Amniotic epithelial cell (primary cell): ENCODE measurements around the gene LY86.
"Not testable (repeated sequence)": the region's sequence is repeated elsewhere in the genome, so short reads cannot be mapped to it uniquely, and the experiment has no call there.

Source experiments
- DNase-seq: peaks from one replicate; pipeline ENCODE4 v3.0.0-alpha.2; 2010; ENCODE audit warnings: low read depth

LY86 gene

DNA sequence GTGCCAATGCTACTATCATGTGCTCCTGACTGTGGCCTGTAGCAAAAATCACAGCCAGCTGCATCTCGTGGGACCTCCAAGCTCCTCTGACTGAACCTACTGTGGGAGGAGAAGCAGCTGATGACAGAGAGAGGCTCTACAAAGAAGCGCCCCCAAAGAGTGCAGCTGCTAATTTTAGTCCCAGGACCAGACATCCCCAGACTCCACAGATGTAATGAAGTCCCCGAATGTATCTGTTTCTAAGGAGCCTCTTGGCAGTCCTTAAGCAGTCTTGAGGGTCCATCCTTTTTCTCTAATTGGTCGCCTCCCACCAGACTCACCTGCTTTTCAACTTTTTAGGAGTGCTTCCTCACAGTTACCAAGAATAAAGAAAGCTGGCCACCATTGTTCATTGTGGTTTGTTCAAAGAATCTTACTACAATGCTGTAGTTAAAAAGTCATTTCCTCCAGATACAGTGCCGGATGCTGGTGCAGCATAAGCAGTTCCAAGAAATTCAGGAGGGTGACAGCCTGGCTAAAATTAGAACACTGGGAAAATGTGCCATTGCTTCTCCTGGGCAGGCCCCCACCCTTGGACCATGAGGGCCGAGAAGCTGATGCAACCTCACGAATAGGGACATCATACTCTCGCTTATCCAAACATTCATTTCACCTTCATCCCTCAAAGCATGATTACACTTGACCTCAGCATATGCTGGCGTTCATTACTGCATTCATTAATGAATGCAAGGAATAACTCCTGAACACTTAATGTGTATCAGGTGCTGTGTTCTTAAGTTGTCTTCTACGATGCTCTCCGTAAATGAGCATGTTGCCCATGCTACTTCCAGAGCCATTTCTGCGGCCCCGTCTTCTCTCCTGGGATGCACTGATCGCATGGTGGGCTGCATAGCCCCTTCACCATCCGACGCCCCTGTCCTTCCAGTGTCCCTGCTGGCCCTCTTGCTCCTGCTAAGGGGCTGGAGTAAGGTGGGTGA lies 66.4 kb downstream of the LY86 start:
- no peak for DNase-seq

GRCh38 chr6:6655805-6656251 lies 67.3 kb downstream of the LY86 start:
- no peak for DNase-seq

GRCh38 chr6:6656287-6656686 lies 67.8 kb downstream of the LY86 start:
- no peak for DNase-seq

GRCh38 chr6:6657085-6657819 lies 68.7 kb downstream of the LY86 start:
- DNase-seq = peak; percentile 4

GRCh38 chr6:6657820-6658217 lies 69.3 kb downstream of the LY86 start:
- DNase-seq = no peak

GRCh38 chr6:6659600-6660327 lies 71.2 kb downstream of the LY86 start:
- DNase-seq = no peak

DNA sequence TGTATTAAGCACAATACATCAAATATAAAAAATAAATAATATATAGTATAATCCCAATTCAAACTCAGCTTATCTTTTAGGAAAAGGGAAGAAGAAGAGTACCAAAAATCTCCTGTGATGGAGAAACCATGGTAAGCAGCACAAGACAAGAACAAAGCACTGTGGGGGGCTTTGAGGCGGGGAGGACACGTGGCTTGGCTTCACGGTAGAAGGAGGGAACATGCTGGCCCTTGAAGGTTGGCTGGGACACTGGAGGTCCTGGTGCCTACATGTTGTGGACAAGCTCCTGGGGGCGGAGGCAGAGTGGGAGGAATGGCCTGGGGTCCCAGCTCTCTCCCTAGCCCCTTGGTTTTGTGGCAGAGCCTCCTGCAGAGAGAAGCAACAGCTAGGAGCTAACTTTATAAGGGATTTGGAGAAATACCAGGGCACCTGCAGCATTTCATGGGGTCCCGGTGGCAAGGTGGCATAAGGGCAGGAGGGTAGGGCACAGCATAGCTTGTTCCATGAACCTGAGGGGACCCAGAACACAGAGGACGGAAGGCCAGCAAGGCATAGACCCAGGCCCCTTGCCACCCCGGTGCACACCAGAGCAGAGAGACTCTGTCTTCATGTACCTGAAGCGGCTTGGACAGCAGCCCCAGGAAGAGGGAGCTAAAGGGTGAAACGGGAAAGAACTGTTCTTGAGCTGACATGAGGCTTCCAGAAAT lies 72.0 kb downstream of the LY86 start:
- no peak for DNase-seq

- no peak for DNase-seq
These were observed 72.7 kb downstream of the LY86 start for GRCh38 chr6:6661191-6661590.

- peak; percentile 70 for DNase-seq
These were observed 73.2 kb downstream of the LY86 start for GRCh38 chr6:6661684-6662083.

DNA sequence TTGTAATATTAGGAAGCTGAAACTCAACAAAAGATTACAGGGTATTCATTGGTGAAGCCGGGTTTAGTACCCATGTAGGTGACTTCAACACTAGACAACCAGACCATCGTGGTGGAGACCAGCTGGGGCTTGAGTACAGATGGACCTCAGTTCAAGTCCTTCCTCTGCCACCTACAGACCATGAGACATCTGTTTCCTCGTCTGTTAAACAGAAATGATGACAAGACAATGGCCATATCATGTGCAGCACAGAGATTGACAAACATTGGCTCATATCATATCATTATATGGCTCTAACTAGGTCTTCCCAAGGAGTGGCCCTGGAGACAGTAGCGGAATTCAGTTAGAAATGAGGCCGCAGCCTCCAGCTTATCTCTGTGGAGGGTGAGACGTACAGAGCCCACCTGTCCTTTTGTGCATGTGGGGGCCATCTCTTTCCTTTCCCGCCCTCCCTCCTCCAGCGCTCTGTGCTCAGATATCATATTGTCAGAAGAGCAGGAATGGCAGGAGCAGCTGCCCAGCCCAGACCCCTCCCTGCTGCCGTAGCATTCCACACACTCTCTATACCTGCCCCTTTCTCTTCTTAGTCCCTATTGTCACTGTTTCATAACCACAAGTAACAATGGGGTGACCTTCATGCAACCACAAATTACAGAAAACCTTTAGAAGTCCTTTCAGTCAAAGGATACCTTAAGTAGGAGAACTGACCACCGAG lies 75.1 kb downstream of the LY86 start:
- no peak for DNase-seq

GRCh38 chr6:6665555-6666243 lies 77.2 kb downstream of the LY86 start:
- no peak for DNase-seq

- DNase-seq = not testable (repeated sequence)
These were observed 81.6 kb downstream of the LY86 start for GRCh38 chr6:6670150-6670549.

DNA sequence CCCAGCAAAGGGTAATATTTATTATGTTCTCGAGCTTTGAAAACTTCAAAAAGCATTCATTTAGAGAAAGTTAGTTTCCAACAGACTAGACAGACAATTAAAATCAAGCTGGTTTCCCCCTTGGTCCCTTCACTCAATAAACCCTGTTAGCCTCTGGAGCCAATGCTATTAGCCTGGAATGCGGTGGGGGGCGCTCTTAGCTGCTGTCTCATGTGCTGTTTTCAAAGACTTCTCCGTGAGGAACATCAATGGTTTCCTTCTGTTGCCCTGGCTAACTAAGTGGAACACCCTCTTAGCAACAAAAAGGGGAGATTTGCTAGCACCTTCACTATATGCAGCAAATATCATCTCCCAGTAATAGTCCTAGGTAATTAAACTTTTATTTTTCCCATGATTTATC lies 86.4 kb downstream of the LY86 start:
- no peak for DNase-seq

DNA sequence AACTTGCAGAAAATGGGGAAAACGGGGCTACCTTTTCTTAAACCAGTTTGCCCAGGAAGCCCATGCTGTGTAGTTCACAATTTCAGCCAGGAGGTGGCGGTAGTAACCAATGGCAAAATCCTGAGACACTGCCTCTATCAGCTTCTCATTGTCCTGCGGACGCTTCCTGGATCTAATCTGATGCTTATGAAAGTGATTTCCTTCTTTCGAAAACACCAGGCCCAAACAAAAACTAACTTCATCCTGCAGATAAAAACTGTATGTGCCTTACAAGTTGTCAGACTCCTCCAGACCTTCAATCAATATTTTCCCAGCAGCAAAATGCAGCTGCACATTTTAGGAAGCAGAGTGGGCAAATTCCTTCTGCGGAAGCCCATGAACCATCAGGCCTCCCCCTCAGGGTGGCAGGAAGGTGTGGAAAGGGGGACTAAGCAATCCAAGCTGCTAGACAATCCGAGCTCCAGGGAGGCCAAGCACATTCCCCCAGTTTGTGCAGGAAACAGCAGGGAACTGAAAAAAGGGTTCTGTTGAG lies 88.5 kb downstream of the LY86 start:
- peak; percentile 62 for DNase-seq

DNA sequence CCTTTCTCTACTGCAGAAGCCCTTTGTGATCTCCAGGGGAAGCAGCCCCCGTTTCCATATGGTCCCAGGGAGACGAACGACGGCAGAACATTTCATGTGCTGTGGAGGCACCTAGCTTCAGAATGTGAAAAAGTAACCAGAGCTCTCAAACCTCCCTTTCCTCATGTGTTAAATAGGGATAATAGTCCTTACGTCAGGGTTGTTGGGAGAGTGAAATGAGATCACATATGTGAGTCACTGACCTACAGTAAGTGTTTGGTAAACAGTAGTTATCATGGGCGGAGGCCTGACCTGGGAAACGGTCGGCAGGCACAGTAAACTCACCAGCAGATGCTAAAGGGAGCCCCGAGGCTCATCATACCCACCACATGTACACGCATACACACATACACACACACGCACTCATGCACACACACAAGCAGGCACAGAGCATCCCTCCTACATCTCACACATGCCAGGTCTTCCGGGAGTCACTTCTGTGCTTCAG lies 89.7 kb downstream of the LY86 start:
- DNase-seq = peak; percentile 82

DNA sequence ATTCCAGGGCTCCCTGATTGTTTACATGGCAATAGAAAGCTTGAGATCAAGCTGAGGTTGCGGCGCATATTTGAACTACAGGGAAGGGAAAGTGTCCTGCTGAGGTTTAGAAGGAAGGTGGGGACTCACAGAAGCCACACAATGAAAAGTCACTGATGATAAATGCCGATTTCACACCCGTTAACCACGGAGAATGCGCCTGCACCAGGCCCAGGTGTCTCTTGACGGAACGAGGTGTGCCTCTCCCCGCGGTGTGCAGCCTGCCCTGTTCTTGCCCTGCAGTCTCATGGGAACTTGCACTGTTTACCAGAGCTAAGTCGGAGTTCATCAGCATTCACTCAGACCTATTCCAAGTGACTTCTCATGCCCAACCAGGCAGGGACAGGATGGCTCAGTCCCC lies 90.3 kb downstream of the LY86 start:
- DNase-seq = no peak

DNA sequence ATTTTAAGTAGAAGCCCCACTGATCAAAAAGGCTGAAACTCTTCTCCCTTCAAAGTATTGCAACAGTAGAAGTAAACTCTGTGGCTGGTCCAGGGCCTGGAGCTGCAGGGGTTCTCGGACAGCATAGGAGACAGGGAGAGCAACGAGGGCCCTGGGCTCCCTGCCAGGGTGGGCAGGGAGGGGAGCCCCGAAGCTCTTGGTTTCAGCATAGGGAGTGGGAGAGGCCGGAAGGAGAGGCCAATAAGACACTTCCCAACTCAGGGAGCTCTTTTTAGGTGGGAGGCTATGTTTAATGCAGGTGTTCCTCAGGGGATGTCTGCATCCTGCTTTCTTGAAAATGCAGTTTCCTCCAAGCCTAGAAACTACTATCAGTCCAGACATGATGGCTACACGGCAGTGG lies 91.1 kb downstream of the LY86 start:
- DNase-seq = no peak

- DNase-seq = no peak
These were observed 92.0 kb downstream of the LY86 start for GRCh38 chr6:6680526-6680925.

- peak; percentile 33 for DNase-seq
These were observed 92.7 kb downstream of the LY86 start for GRCh38 chr6:6681075-6681849.
